ENCODE data around the gene TMCC1.
A peak's percentile ranks its signal among the peaks of the same experiment; 100 is the strongest.
"Not testable (repeated sequence)": the region's sequence is repeated elsewhere in the genome, so short reads cannot be mapped to it uniquely, and the experiment has no call there.

TMCC1 gene

DNA sequence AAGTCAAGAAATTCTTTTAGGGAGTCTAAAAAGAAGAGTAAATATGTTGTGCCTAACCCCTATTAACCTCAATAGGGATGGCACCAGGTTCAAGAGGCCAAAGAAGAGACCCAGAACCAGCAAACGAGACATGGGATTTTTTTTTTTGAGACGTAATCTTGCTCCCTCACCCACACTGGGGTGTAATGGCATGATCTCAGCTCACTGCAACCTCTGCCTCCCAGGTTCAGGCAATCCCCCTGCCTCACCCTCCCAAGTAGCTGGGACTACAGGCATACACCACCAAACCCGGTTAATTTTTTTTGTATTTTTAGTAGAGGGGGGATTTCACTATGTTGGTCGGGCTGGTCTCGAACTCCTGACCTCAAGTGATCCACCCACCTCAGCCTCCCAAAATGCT, 36.7 kb downstream of the TMCC1 start:
- not testable (repeated sequence) for H3K36me3 ChIP-seq (ENCODE audit: insufficient read depth, low read length); H3K9ac ChIP-seq (ENCODE audit: low read depth, low read length); H3K4me3 ChIP-seq (ENCODE audit: low read length); H3K27me3 ChIP-seq (ENCODE audit: control insufficient read depth, insufficient read depth, low read length); H3K4me2 ChIP-seq (ENCODE audit: low read length); H3K9me3 ChIP-seq (replicated peaks; ENCODE audit: low read length)
- peaks cover 23% of the 10 kb centered on the region for H3K4me1 ChIP-seq (ENCODE audit: control insufficient read depth, insufficient read depth, low read length)

DNA sequence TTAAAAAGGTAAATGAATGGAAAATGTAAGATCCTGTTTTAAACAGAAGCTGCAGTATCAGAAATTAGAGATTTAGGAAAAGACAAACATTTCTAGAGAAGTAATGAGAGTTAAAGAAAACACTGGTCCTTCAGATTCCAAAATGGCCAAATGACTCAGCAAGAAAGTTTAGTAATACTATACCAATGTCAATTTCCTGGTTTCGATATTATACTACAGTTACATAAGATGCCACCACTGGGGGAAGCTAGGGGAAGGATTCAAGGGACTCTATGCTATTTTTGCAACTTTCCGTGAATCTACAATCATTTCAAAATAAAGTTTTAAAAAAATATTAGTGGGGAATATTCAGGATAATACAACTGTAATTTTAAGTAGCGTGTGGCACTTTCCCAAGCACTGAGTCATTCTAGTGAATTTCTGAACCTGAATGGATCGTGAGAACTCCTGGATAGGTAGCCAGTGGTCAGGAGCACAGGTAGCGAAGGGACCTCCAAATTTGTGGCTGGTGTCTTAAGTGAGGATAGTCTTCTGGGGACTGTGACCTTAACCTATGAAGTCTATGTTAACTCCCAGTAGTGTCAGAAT, 37.6 kb downstream of the TMCC1 start:
- H3K4me1 ChIP-seq (ENCODE audit: control insufficient read depth, insufficient read depth, low read length), result peaks cover 23% of the 10 kb centered on the region
- H3K36me3 ChIP-seq (ENCODE audit: insufficient read depth, low read length), result peaks cover 3% of the 10 kb centered on the region

DNA sequence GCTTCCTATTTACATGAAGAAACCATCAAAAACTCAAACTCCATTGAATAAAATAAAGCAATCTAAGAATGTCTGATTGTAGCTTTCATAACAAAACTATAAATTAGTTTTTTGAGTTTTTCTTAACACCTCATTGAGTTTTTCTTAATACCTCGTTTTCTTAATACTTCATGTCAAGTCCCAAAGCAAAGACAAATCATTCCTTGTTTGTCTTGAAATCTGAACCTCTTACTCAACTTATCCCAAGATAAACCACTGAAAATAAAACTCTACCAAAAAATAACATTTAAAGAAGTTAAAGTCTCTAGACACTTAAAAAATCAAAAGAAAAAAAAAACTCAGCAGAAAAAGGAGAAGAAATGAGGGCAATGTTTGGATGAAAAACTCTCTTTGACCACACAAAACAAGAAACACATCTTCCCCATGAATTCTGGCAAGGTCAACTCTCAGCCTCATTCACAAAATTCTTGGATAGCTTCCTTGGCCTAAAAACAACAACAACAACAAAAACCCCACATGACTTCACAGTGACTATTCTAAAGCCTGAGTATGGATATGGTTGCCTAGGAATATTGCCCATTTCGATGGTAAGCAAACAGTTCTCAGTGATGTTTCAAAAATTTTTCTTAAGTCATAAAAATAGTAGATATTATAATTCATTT, 38.2 kb downstream of the TMCC1 start:
- no peaks in the 10 kb centered on the region for H3K9me3 ChIP-seq (replicated peaks; ENCODE audit: low read length)
- H3K36me3 ChIP-seq (ENCODE audit: insufficient read depth, low read length), result peaks cover 3% of the 10 kb centered on the region
- H3K27me3 ChIP-seq (ENCODE audit: control insufficient read depth, insufficient read depth, low read length), result no peaks in the 10 kb centered on the region
- peak overlapping the region; percentile 24 for H3K9ac ChIP-seq (ENCODE audit: low read depth, low read length)
- peak overlapping the region; percentile 75 for H3K4me2 ChIP-seq (ENCODE audit: low read length)
- H3K4me1 ChIP-seq (ENCODE audit: control insufficient read depth, insufficient read depth, low read length), result peaks cover 23% of the 10 kb centered on the region
- H3K4me3 ChIP-seq (ENCODE audit: low read length), result no peak overlapping the region

More for the DNA sequence above, 37.6 kb downstream of the TMCC1 start:
- Histone ChIP-seq H3K27me3 (ENCODE audit: control insufficient read depth, insufficient read depth, low read length) (no peaks in the 10 kb centered on the region), H3K4me2 (ENCODE audit: low read length) (peak overlapping the region; percentile 75), H3K9ac (ENCODE audit: low read depth, low read length) (peak overlapping the region; percentile 24), H3K4me3 (ENCODE audit: low read length) (peak overlapping the region; percentile 38), H3K9me3 (replicated peaks; ENCODE audit: low read length) (no peaks in the 10 kb centered on the region)

DNA sequence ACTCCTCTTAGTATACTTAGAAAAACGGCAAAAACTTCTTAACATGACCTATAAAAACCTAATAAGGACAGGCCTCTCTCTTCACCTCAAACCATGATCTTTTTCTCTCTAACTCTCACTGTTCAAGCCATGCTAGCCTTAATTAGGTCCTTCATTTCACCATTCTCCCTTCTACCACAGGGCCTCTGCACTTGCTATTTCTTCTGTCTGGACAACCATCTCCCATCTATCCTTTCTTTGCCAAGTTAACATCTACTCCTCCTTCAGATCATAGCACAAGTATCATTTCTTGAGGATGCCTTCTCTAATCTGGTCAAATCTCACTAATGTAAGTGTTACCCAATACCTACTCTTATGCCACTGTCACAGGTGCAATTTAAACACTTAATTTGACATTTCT, 39.1 kb downstream of the TMCC1 start:
- H3K4me3 ChIP-seq (ENCODE audit: low read length), result no peak overlapping the region
- no peak overlapping the region for H3K9ac ChIP-seq (ENCODE audit: low read depth, low read length)
- H3K36me3 ChIP-seq (ENCODE audit: insufficient read depth, low read length), result peaks cover 3% of the 10 kb centered on the region
- H3K4me2 ChIP-seq (ENCODE audit: low read length), result peak overlapping the region; percentile 75
- peaks cover 23% of the 10 kb centered on the region for H3K4me1 ChIP-seq (ENCODE audit: control insufficient read depth, insufficient read depth, low read length)
- H3K27me3 ChIP-seq (ENCODE audit: control insufficient read depth, insufficient read depth, low read length), result no peaks in the 10 kb centered on the region
- H3K9me3 ChIP-seq (replicated peaks; ENCODE audit: low read length), result no peaks in the 10 kb centered on the region

DNA sequence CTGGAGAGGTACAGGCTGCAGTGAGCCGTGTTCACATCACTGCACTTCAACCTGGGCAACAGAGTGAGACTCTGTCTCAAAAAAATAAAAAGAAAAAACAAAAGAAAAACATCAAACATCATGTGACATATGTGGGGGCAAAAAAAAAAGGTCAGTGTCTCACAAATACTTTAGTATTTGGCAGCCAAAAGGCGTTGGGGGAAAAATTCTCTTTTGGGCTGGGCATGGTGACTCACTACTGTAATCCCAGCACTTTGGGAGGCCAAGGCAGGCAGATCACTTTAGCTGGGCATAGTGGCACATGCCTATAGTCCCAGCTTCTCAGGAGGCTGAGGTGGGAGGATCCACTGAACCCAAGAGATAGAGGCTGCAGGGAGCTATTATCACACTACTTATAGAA, 47.6 kb downstream of the TMCC1 start:
- Histone ChIP-seq H3K4me2 (ENCODE audit: low read length) (no peak overlapping the region), H3K4me3 (ENCODE audit: low read length) (no peak overlapping the region), H3K9ac (ENCODE audit: low read depth, low read length) (no peak overlapping the region), H3K36me3 (ENCODE audit: insufficient read depth, low read length) (peaks cover 6% of the 10 kb centered on the region), H3K27me3 (ENCODE audit: control insufficient read depth, insufficient read depth, low read length) (no peaks in the 10 kb centered on the region), H3K9me3 (replicated peaks; ENCODE audit: low read length) (no peaks in the 10 kb centered on the region), H3K4me1 (ENCODE audit: control insufficient read depth, insufficient read depth, low read length) (peaks cover 15% of the 10 kb centered on the region)

DNA sequence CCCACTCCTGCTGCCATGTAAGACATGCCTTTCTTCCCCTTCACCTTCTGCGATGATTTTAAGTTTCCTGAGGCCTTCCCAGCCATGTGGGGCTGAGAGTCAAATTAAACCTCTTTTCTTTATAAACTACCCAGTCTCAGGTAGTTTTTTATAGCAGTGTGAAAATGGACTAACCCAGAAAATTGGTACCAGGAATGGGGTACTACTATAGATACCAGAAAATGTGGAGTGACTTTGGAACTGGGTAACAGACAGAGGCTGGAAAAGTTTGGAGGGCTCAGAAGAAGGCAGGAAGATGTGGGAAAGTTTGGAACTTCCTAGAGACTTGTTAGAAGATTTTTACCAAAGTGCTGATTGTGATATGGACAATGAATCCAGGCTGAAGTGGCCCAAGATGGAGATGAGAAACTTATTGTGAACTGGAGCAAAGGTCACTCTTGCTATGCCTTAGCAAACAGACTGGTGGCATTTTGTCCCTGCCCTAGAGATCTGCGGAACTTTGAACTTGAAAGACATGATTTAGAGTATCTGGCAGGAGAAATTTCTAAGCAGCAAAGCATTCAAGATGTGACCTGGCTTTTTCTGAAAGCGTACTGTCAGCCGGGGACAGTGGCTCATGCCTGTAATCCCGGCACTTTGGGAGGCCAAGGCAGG, 52.7 kb downstream of the TMCC1 start:
- Histone ChIP-seq H3K9ac (ENCODE audit: low read depth, low read length) (no peak overlapping the region), H3K4me1 (ENCODE audit: control insufficient read depth, insufficient read depth, low read length) (peaks cover 3% of the 10 kb centered on the region), H3K4me2 (ENCODE audit: low read length) (no peak overlapping the region), H3K27me3 (ENCODE audit: control insufficient read depth, insufficient read depth, low read length) (no peaks in the 10 kb centered on the region), H3K9me3 (replicated peaks; ENCODE audit: low read length) (no peaks in the 10 kb centered on the region), H3K4me3 (ENCODE audit: low read length) (no peak overlapping the region), H3K36me3 (ENCODE audit: insufficient read depth, low read length) (no peaks in the 10 kb centered on the region)

DNA sequence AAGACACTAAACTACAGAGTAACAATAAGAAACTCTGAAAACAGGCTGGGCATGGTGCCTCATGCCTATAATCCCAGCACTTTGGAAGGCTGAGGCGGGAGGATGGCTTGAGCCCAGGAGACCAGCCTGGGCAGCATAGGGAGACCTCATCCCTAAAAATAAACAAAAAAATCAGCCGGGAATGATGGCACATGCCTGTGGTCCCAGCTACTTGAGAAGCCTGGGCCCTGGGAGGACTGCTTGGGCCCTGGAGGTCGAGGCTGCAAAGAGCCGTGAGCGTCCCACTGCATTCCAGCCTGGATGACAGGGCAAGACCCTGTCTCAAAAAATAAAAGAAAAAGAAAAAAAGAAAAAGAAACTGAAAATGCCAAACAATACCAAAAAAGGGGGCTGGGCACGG, 55.4 kb downstream of the TMCC1 start:
- no peaks in the 10 kb centered on the region for H3K4me1 ChIP-seq (ENCODE audit: control insufficient read depth, insufficient read depth, low read length)
- H3K9me3 ChIP-seq (replicated peaks; ENCODE audit: low read length), result no peaks in the 10 kb centered on the region
- no peak overlapping the region for H3K4me3 ChIP-seq (ENCODE audit: low read length)
- H3K9ac ChIP-seq (ENCODE audit: low read depth, low read length), result no peak overlapping the region
- H3K27me3 ChIP-seq (ENCODE audit: control insufficient read depth, insufficient read depth, low read length), result no peaks in the 10 kb centered on the region
- no peaks in the 10 kb centered on the region for H3K36me3 ChIP-seq (ENCODE audit: insufficient read depth, low read length)
- H3K4me2 ChIP-seq (ENCODE audit: low read length), result no peak overlapping the region

DNA sequence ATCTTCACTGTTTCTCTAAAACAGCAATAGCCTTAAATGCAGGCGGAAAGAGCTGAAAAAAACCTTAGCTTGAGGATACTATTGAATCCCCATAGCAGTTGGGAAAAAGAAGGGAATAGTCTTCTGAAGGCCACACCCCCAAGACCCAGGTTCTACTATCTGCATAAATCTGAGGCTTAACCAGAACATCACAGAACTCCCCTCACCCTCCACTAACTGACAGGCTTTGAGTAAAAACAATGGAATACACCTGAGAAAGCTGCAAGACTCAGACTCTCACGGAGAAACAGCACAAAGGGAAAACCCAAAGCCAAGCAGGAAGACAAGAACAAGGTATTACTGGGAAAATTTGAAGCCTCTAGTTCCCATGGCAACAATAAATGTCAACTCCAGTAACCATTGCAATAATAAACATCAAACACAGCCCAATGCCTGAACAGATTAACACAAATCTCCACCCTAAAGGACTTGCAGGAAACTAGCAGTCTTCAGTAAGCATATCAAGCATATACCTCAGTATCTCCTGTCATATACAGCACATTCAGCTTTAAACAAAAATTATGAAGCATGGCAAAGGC, 56.4 kb downstream of the TMCC1 start:
- peaks cover 3% of the 10 kb centered on the region for H3K4me1 ChIP-seq (ENCODE audit: control insufficient read depth, insufficient read depth, low read length)
- no peaks in the 10 kb centered on the region for H3K36me3 ChIP-seq (ENCODE audit: insufficient read depth, low read length)
- no peak overlapping the region for H3K9ac ChIP-seq (ENCODE audit: low read depth, low read length)
- H3K4me2 ChIP-seq (ENCODE audit: low read length), result no peak overlapping the region
- no peaks in the 10 kb centered on the region for H3K9me3 ChIP-seq (replicated peaks; ENCODE audit: low read length)
- no peak overlapping the region for H3K4me3 ChIP-seq (ENCODE audit: low read length)
- no peaks in the 10 kb centered on the region for H3K27me3 ChIP-seq (ENCODE audit: control insufficient read depth, insufficient read depth, low read length)

DNA sequence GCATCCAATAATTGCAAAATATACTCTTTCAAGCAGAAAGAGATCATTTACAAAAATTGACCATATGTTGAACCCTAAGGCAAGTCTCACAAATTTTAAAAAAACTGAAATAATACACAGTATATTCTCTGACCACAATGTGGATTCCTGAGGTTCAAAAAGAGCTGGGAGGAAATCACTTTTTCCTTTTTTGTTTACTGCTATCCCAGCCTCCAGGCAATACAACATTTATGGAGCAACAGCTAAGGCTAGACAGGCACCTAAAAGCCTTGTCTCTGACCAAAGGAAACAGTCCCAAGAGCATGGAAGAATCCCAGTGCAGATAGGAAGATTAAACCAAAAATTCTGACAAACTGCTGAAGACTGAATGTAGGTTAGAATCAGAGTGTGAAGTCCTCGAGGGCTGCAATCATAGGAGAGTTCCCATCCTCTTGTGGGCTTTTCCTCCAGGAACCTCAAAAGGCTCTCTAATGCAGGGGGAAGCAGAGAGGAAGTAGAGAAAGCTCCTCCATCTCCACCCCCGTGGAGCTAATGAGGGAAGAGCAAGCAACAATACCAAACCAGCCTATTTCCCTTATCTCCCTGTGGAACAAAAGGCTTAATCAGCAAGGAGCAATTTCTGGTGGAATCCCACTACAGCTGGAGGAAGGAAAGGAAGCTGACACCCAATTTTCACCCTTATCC, 57.0 kb downstream of the TMCC1 start:
- Histone ChIP-seq H3K9ac (ENCODE audit: low read depth, low read length) (no peak overlapping the region), H3K4me3 (ENCODE audit: low read length) (no peak overlapping the region), H3K4me1 (ENCODE audit: control insufficient read depth, insufficient read depth, low read length) (peaks cover 9% of the 10 kb centered on the region)

DNA sequence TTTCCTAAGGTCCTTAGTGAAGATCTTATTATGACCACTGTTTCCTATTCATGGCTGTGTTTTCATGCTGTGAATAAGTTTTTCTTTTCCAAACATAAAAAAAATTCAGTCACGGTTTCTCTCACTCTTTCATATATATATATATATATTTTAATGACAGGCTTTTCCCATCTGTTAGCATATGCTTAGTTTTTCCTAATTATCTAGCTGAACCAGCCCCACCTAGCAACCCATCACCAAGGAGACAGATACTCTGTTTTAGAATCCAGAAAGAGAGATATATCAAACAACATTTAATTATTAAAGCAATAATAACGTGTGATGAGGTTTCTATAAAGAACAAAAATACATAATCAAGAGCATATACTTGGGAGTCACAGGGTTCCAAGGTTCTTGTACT, 58.3 kb downstream of the TMCC1 start:
- Histone ChIP-seq H3K4me1 (ENCODE audit: control insufficient read depth, insufficient read depth, low read length) (peaks cover 16% of the 10 kb centered on the region), H3K36me3 (ENCODE audit: insufficient read depth, low read length) (no peaks in the 10 kb centered on the region), H3K4me2 (ENCODE audit: low read length) (no peak overlapping the region), H3K9ac (ENCODE audit: low read depth, low read length) (no peak overlapping the region), H3K4me3 (ENCODE audit: low read length) (no peak overlapping the region), H3K9me3 (replicated peaks; ENCODE audit: low read length) (no peaks in the 10 kb centered on the region), H3K27me3 (ENCODE audit: control insufficient read depth, insufficient read depth, low read length) (no peaks in the 10 kb centered on the region)

More for the DNA sequence above, 57.0 kb downstream of the TMCC1 start:
- Histone ChIP-seq H3K4me2 (ENCODE audit: low read length) (no peak overlapping the region), H3K27me3 (ENCODE audit: control insufficient read depth, insufficient read depth, low read length) (no peaks in the 10 kb centered on the region), H3K9me3 (replicated peaks; ENCODE audit: low read length) (no peaks in the 10 kb centered on the region), H3K36me3 (ENCODE audit: insufficient read depth, low read length) (no peaks in the 10 kb centered on the region)

DNA sequence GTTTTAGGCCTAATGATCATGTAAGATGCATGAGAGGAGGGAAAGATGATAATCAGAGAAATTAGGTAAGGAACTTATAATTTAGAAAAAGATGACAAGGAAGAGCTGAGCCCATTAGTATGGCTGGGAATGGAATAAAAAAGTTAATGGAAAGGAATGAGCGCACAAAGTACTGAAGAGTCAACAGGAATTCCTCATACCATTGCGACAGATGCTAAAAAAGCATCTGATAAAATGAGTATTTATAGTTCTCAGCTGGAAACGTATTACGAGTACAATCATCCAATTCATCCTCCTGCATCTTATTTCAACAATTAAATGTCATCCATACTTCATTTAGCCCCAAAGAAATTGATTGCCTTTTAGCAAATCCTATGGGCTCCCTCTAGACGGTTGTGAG, 58.9 kb downstream of the TMCC1 start:
- no peaks in the 10 kb centered on the region for H3K36me3 ChIP-seq (ENCODE audit: insufficient read depth, low read length)
- H3K9ac ChIP-seq (ENCODE audit: low read depth, low read length), result no peak overlapping the region
- H3K4me1 ChIP-seq (ENCODE audit: control insufficient read depth, insufficient read depth, low read length), result peaks cover 20% of the 10 kb centered on the region
- no peaks in the 10 kb centered on the region for H3K9me3 ChIP-seq (replicated peaks; ENCODE audit: low read length)
- no peaks in the 10 kb centered on the region for H3K27me3 ChIP-seq (ENCODE audit: control insufficient read depth, insufficient read depth, low read length)
- no peak overlapping the region for H3K4me2 ChIP-seq (ENCODE audit: low read length)
- no peak overlapping the region for H3K4me3 ChIP-seq (ENCODE audit: low read length)
